Activated CD4-positive, alpha-beta T cell treated with anti-CD3 and anti-CD28 coated beads, Interleukin-2, amount 10 ng/mL, durations not matched to agents 7 days and 5 days (primary cell): ENCODE data around the gene PCDHGA2. TPM values are rescaled to one million over a fixed set of nuclear protein-coding genes. Genes with fewer than 3 reads are reported as not detected.
"Not testable (repeated sequence)": the region's sequence is repeated elsewhere in the genome, so short reads cannot be mapped to it uniquely, and the experiment has no call there.

Experiments
- CTCF ChIA-PET: fragments of 350-600 bp; sonication (Branson Sonifier 250); formaldehyde crosslinking; loops from one replicate; lab custom pipeline; 2021; ENCODE audit warnings: antibody characterized with exemption; lab: Charles Lee
- POLR2A ChIA-PET: fragments of 350-600 bp; sonication (Branson Sonifier 250); formaldehyde crosslinking; loops from one replicate; lab custom pipeline; 2021; ENCODE audit warnings: antibody characterized with exemption; lab: Charles Lee
- DNase-seq: peaks from one replicate; pipeline ENCODE4 v3.0.0-alpha.2; 2020
- H3K27ac Mint-ChIP-seq: one replicate; pipeline ENCODE4 v1.8.0; 2021; ENCODE audit warnings: mild to moderate bottlenecking, moderate library complexity, mixed read lengths
- H3K27me3 Mint-ChIP-seq: one replicate; pipeline ENCODE4 v1.8.0; 2021; ENCODE audit warnings: mixed read lengths
- H3K36me3 Mint-ChIP-seq: one replicate; pipeline ENCODE4 v1.8.0; 2021; ENCODE audit warnings: low read depth, mixed read lengths
- H3K4me1 Mint-ChIP-seq: one replicate; pipeline ENCODE4 v1.8.0; 2021; ENCODE audit warnings: mixed read lengths
- H3K4me3 Mint-ChIP-seq: one replicate; pipeline ENCODE4 v1.8.0; 2021; ENCODE audit warnings: mild to moderate bottlenecking, moderate library complexity, mixed read lengths
- H3K9me3 Mint-ChIP-seq: one replicate; pipeline ENCODE4 v1.8.0; 2021; ENCODE audit warnings: mixed read lengths
- total RNA-seq, 2 experiments: library from RNA; stranded (reverse); gene quantifications; one replicate each; pipeline ENCODE4 v1.2.3, GENCODE V29; 2021

PCDHGA2 gene
- total RNA-seq, 2 experiments from 2014 or later, result not detected

DNA sequence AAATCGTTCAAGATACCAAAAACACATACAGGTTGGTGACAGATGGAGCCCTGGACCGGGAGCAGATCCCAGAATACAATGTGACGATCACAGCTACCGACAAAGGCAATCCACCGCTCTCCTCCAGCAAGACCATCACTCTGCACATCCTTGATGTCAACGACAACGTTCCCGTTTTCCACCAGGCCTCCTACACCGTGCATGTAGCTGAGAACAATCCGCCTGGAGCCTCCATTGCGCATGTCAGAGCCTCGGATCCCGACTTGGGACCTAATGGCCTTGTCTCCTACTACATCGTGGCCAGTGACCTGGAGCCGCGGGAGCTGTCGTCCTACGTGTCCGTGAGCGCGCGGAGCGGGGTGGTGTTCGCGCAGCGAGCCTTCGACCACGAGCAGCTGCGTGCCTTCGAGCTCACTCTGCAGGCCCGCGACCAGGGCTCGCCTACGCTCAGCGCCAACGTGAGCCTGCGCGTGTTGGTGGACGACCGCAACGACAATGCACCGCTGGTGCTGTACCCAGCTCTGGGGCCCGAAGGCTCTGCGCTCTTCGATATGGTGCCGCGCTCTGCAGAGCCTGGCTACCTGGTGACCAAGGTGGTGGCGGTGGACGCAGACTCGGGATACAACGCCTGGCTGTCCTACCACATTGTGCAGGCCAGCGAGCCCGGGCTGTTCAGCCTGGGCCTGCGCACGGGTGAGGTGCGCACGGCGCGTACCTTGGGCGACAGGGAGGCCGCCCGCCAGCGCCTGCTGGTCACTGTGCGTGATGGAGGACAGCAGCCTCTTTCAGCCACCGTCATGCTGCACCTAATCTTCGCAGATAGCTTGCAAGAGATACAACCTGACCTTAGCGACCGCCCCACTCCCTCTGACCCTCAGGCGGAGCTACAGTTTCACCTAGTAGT is 33.3 kb downstream of the PCDHGA2 start:
- Mint-ChIP-seq H3K27me3 (peaks cover 43% of the 10 kb centered on the region), H3K4me3 (no peak overlapping the region), H3K36me3 (no peaks in the 10 kb centered on the region), H3K9me3 (peaks cover 33% of the 10 kb centered on the region), H3K4me1 (peaks cover 4% of the 10 kb centered on the region), H3K27ac (no peak overlapping the region)
- POLR2A ChIA-PET, result no interaction called here
- CTCF ChIA-PET, result interaction anchor here (0.7 to 3.0 kb wide), 4 partner anchors 15 to 51 kb away, joined by 3 to 11 read pairs (median 3); partner anchors contain the start of genes PCDHGA1, PCDHGA10 and TAF7
- DNase-seq, result no peak

GRCh38 chr5:141373673-141374317 is 35.2 kb downstream of the PCDHGA2 start, which contains the start of gene PCDHGA6:
PCDHGA6 (plus strand) TSS chr5:141373891; CDS start chr5:141374084, 193 bp downstream.
- H3K4me1 Mint-ChIP-seq, result peaks cover 4% of the 10 kb centered on the region
- CTCF ChIA-PET, result interaction anchor here (0.5 to 1.7 kb wide), 5 partner anchors 10 to 1019 kb away, joined by 3 to 6 read pairs (median 4); partner anchors contain the start of genes PCDHGA5 and PCDHGB5
- POLR2A ChIA-PET, result no interaction called here
- DNase-seq, result no peak
- H3K27me3 Mint-ChIP-seq, result peaks cover 38% of the 10 kb centered on the region
- H3K27ac Mint-ChIP-seq, result peak within 1 kb of the TSS; percentile 9
- no peak within 1 kb of the TSS for H3K4me3 Mint-ChIP-seq
- no peaks in the 10 kb centered on the region for H3K36me3 Mint-ChIP-seq
- H3K9me3 Mint-ChIP-seq, result peaks cover 33% of the 10 kb centered on the region

- CTCF ChIA-PET, result interaction anchor here (0.5 to 1.7 kb wide), 6 partner anchors 10 to 1018 kb away, joined by 3 to 6 read pairs (median 4); partner anchors contain the start of genes PCDHGA11, PCDHGA5 and PCDHGB5
- Mint-ChIP-seq H3K27ac (no peak overlapping the region), H3K4me1 (peaks cover 4% of the 10 kb centered on the region), H3K27me3 (peaks cover 32% of the 10 kb centered on the region), H3K9me3 (peaks cover 33% of the 10 kb centered on the region), H3K36me3 (no peaks in the 10 kb centered on the region), H3K4me3 (no peak overlapping the region)
- no peak for DNase-seq
- POLR2A ChIA-PET, result no interaction called here
Measured at GRCh38 chr5:141374627-141375026, 36.1 kb downstream of the PCDHGA2 start.

- H3K27ac Mint-ChIP-seq, DNase-seq, POLR2A ChIA-PET, H3K4me1 Mint-ChIP-seq, H3K36me3 Mint-ChIP-seq, H3K4me3 Mint-ChIP-seq: not testable (repeated sequence)
- Mint-ChIP-seq H3K27me3 (peaks cover 24% of the 10 kb centered on the region), H3K9me3 (peaks cover 28% of the 10 kb centered on the region)
- CTCF ChIA-PET, result interaction anchor here (0.9 to 1.7 kb wide), 2 partner anchors 22 to 45 kb away, joined by 4 read pairs; partner anchors contain the start of genes PCDHGA11 and PCDHGB5
Measured at GRCh38 chr5:141375444-141376155, 37.0 kb downstream of the PCDHGA2 start.

GRCh38 chr5:141382469-141383294 is 44.1 kb downstream of the PCDHGA2 start, which contains the start of gene PCDHGA7:
PCDHGA7 (plus strand) TSS chr5:141382742; CDS start chr5:141382900, 158 bp downstream.
- DNase-seq, result no peak
- H3K4me1 Mint-ChIP-seq, result no peaks in the 10 kb centered on the region
- H3K27me3 Mint-ChIP-seq, result peaks cover 38% of the 10 kb centered on the region
- peak within 1 kb of the TSS; percentile 62 for H3K27ac Mint-ChIP-seq
- ChIA-PET CTCF (interaction anchor here (0.8 to 1.1 kb wide), 2 partner anchors 12 to 48 kb away, joined by 3 to 5 read pairs; partner anchors contain the start of genes PCDHGA12 and PCDHGB3), POLR2A (no interaction called here)
- no peaks in the 10 kb centered on the region for H3K36me3 Mint-ChIP-seq
- peaks cover 12% of the 10 kb centered on the region for H3K9me3 Mint-ChIP-seq
- peak within 1 kb of the TSS; percentile 34 for H3K4me3 Mint-ChIP-seq

GRCh38 chr5:141383345-141383744 is 44.8 kb downstream of the PCDHGA2 start:
- Mint-ChIP-seq H3K4me3 (no peak overlapping the region), H3K4me1 (no peaks in the 10 kb centered on the region), H3K9me3 (peaks cover 14% of the 10 kb centered on the region), H3K36me3 (no peaks in the 10 kb centered on the region), H3K27ac (no peak overlapping the region), H3K27me3 (peaks cover 41% of the 10 kb centered on the region)
- ChIA-PET POLR2A (no interaction called here), CTCF (interaction anchor here (0.8 to 1.1 kb wide), 2 partner anchors 13 to 47 kb away, joined by 3 to 5 read pairs; partner anchors contain the start of genes PCDHGA12 and PCDHGB3)
- DNase-seq, result no peak

- no peak overlapping the region for H3K27ac Mint-ChIP-seq
- CTCF ChIA-PET, result no interaction called here
- H3K9me3 Mint-ChIP-seq, result peaks cover 21% of the 10 kb centered on the region
- H3K27me3 Mint-ChIP-seq, result peaks cover 47% of the 10 kb centered on the region
- H3K4me3 Mint-ChIP-seq, result no peak overlapping the region
- POLR2A ChIA-PET, result no interaction called here
- no peak for DNase-seq
- H3K4me1 Mint-ChIP-seq, result no peaks in the 10 kb centered on the region
- H3K36me3 Mint-ChIP-seq, result no peaks in the 10 kb centered on the region
Measured at GRCh38 chr5:141384471-141385267, 46.1 kb downstream of the PCDHGA2 start.

DNA sequence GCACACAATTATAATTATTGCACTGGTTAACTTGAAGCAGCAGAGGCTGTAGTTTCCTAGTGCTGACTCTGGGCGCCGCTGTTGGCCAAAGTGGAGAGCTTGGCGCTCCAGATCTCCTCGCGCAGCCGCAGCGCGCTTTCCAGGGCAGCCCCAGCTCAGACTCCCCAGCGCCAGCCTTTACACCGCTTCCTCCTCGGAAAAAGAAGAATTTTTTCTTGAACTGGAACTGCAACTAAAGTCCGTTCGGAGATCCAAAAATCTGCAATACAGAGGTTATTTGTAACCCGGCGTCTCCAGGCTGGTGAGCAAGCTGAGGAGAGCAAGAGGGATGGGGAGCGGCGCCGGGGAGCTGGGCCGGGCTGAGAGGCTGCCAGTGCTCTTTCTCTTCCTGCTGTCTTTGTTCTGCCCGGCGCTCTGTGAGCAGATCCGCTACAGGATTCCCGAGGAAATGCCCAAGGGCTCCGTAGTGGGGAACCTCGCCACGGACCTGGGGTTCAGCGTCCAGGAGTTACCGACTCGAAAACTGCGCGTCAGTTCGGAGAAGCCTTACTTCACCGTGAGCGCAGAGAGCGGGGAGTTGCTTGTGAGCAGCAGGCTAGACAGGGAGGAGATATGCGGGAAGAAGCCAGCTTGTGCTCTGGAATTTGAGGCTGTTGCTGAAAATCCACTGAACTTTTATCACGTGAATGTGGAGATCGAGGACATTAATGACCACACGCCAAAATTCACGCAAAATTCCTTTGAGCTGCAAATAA is 49.2 kb downstream of the PCDHGA2 start, which contains the start of gene PCDHGB4:
Gene PCDHGB4, plus strand, starts transcription at position 142 of the 755 bp plus-strand sequence. Its CDS starts 187 bp downstream, at position 329.
- H3K36me3 Mint-ChIP-seq, POLR2A ChIA-PET: not testable (repeated sequence)

DNA sequence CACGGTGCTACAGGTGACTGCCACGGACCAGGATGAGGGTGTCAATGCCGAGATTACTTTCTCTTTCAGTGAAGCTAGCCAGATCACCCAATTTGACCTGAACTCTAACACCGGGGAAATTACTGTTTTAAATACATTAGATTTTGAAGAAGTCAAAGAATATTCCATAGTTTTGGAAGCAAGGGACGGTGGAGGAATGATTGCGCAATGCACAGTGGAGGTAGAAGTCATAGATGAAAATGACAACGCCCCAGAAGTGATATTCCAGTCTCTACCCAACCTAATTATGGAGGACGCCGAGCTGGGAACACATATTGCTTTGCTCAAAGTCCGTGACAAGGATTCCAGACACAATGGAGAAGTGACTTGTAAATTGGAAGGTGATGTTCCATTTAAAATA is 50.1 kb downstream of the PCDHGA2 start:
- no peak for DNase-seq
- peaks cover 27% of the 10 kb centered on the region for H3K9me3 Mint-ChIP-seq
- no peaks in the 10 kb centered on the region for H3K4me1 Mint-ChIP-seq
- ChIA-PET CTCF (interaction anchor here (1.7 kb wide), 1 partner anchor 19 kb away, joined by 5 read pairs; the partner anchor contains the start of gene PCDHGB3), POLR2A (no interaction called here)
- H3K36me3 Mint-ChIP-seq, result peaks cover 2% of the 10 kb centered on the region
- no peak overlapping the region for H3K4me3 Mint-ChIP-seq
- H3K27ac Mint-ChIP-seq, result no peak overlapping the region
- H3K27me3 Mint-ChIP-seq, result peaks cover 45% of the 10 kb centered on the region

More for the DNA sequence above, 49.2 kb downstream of the PCDHGA2 start, which contains the start of gene PCDHGB4:
- H3K4me3 Mint-ChIP-seq, DNase-seq, H3K27ac Mint-ChIP-seq, H3K4me1 Mint-ChIP-seq: not testable (repeated sequence)
- CTCF ChIA-PET, result interaction anchor here (0.8 to 1.7 kb wide), 3 partner anchors 16 to 57 kb away, joined by 3 to 5 read pairs (median 5); partner anchors contain the start of genes PCDHGA1 and PCDHGB3
- H3K9me3 Mint-ChIP-seq, result peaks cover 28% of the 10 kb centered on the region
- peaks cover 50% of the 10 kb centered on the region for H3K27me3 Mint-ChIP-seq
